Measurements from ENCODE around the gene NOL6.
"Not testable (repeated sequence)": the region's sequence is repeated elsewhere in the genome, so short reads cannot be mapped to it uniquely, and the experiment has no call there.

Gene NOL6

DNA sequence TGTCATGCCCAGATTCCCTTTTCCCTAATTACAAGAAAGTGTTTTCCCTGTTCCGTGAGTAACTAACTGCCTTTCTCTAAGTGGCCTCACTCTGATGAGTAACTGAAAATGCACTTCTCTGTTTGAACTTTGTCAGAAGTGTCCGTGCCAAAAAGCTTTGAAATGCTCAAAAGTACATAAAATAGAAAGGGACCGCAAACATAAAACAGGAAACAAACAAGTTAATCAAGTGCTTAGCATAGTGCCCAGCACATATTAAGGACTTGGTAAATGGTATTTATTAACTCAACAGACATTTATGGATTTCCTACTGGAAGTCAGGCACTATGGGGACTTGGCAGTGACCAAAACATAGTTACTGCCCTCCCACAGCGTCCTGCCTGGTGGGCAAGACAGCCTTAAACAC, 48.6 kb downstream of the NOL6 start:
- ChIA-PET POLR2A (ENCODE audit: low non-redundant PET) (no interaction called here), CTCF (interaction anchor here (0.6 kb wide), 1 partner anchor 199 kb away, joined by 3 read pairs; no protein-coding TSS in a partner anchor)

DNA sequence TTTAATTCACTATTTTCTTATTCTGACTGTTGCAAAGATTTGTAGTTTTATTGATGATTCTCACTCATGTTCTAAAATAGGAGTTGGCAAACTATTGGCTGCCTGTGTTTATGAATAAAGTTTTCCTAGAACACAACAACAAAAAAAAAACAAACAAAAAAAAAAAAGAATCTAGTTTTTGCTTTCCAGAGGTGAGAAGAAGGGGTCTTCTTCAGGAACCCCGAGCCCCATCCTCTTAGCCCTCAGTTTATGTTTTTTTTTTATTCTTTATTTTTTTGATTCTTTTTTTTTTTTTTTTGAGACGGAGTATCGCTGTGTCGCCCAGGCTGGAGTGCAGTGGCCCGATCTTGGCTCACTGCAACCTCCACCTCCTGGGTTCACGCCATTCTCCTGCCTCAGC, 49.2 kb downstream of the NOL6 start:
- POLR2A ChIA-PET (ENCODE audit: low non-redundant PET); CTCF ChIA-PET; H3K27ac ChIP-seq; DNase-seq (ENCODE audit: low spot score): not testable (repeated sequence)

More for the DNA sequence above, 48.6 kb downstream of the NOL6 start:
- TF ChIP-seq, protein P1, sequence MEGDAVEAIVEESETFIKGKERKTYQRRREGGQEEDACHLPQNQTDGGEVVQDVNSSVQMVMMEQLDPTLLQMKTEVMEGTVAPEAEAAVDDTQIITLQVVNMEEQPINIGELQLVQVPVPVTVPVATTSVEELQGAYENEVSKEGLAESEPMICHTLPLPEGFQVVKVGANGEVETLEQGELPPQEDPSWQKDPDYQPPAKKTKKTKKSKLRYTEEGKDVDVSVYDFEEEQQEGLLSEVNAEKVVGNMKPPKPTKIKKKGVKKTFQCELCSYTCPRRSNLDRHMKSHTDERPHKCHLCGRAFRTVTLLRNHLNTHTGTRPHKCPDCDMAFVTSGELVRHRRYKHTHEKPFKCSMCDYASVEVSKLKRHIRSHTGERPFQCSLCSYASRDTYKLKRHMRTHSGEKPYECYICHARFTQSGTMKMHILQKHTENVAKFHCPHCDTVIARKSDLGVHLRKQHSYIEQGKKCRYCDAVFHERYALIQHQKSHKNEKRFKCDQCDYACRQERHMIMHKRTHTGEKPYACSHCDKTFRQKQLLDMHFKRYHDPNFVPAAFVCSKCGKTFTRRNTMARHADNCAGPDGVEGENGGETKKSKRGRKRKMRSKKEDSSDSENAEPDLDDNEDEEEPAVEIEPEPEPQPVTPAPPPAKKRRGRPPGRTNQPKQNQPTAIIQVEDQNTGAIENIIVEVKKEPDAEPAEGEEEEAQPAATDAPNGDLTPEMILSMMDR (conservative IDR thresholded peaks at IDR 0.05; ENCODE audit: low read depth), result no peak
- no peak overlapping the region for H3K27ac ChIP-seq
- DNase-seq (ENCODE audit: low spot score), result no peak

DNA sequence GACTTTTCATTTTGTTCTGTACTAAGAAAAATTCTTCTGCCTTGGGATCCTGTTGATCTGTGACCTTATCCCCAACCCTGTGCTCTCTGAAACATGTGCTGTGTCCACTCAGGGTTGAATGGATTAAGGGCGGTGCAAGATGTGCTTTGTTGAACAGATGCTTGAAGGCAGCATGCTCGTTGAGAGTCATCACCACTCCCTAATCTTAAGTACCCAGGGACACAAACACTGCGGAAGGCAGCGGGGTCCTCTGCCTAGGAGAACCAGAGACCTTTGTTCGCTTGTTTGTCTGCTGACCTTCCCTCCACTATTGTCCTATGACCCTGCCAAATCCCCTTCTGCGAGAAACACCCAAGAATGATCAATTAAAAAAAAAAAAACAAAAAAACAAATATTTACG, 49.7 kb downstream of the NOL6 start:
- POLR2A ChIA-PET (ENCODE audit: low non-redundant PET); CTCF ChIA-PET; DNase-seq (ENCODE audit: low spot score); H3K27ac ChIP-seq: not testable (repeated sequence)

DNA sequence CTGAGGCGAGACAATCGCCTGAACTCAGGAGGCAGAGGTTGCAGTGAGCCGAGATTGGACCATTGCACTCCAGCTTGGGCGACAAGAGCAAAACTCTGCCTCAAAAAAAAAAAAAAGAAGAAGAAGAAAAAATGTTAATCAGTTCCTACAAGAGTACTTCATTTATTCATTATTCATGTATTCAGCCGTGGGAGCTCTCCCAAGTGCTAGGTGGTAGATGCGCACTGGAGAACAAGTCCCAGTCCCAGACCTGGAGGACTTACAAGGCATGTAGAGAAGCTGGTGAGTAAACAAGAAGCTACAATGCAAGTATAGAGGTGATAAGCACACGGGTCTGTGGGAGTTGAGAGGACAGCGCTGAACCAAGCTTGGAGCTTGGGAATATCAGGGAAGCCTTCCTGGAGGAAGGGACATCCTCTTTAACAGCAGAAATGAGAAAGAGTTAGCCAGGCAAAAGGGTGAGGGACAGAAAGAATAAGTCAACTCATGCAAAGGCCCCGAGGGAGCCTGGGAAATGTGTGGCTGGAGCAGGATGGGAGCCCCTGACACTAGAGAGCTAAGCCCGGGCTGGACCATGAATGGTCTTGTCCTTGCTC, 53.9 kb downstream of the NOL6 start:
- TF ChIP-seq, protein P1 (conservative IDR thresholded peaks at IDR 0.05; ENCODE audit: low read depth), result no peak
- no peak for DNase-seq (ENCODE audit: low spot score)
- peak overlapping the region; percentile 77 for H3K27ac ChIP-seq
- ChIA-PET POLR2A (ENCODE audit: low non-redundant PET) (no interaction called here), CTCF (interaction anchor here (1.0 to 1.2 kb wide), 2 partner anchors 22 to 45 kb away, joined by 3 read pairs; no protein-coding TSS in a partner anchor)

DNA sequence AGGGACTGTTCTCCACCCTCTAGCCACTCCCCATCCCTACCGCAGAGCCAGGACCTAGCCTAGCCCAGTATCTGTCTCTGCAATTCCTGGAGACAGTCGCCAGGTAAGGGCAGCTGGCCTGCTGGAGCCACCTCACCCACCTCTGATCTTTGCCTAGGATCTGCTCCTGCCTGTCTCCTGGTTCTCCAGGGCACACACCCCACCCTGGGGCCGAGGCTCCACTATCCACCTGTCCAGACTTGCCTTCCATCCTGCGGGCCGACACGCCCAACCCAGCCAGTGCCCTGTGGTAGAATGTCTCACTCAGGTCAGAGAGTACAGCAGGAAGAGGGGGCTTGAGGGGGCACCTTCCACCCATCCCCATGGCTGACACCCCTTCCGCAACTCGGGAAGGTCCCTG, 55.6 kb downstream of the NOL6 start:
- ChIA-PET CTCF (interaction anchor here (0.5 to 1.2 kb wide), 3 partner anchors 15 to 402 kb away, joined by 3 to 5 read pairs (median 3); no protein-coding TSS in a partner anchor), POLR2A (ENCODE audit: low non-redundant PET) (interaction anchor here (0.6 kb wide), 1 partner anchor 145 kb away, joined by 3 read pairs; no protein-coding TSS in a partner anchor)
- peak overlapping the region; percentile 77 for H3K27ac ChIP-seq
- TF ChIP-seq, protein P1 (conservative IDR thresholded peaks at IDR 0.05; ENCODE audit: low read depth), result no peak
- peak; percentile 96 for DNase-seq (ENCODE audit: low spot score)

DNA sequence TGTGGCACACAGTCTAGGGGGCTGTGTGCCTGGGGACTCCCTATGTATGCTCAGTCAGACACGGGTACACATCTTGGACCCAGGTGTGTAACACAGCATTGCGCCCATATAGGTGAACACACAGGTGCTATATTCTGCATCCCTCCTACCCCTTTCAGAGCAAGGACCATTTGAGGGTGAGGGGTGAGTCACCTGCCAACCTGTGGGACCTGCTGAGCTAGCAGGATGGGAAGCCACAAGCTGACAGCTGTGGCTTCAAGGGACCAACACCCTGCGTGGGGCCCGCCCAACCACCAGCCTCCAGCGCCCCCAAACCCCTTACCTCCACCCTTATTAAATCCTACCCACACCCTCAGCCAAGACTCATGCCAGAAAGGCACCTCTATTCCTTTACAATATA, 56.7 kb downstream of the NOL6 start:
- no peak for DNase-seq (ENCODE audit: low spot score)
- POLR2A ChIA-PET (ENCODE audit: low non-redundant PET), result no interaction called here
- CTCF ChIA-PET, result interaction anchor here (0.6 to 2.4 kb wide), 3 partner anchors 9 to 48 kb away, joined by 3 to 6 read pairs (median 4); no protein-coding TSS in a partner anchor
- TF ChIP-seq, protein P1 (conservative IDR thresholded peaks at IDR 0.05; ENCODE audit: low read depth), result no peak
- peak overlapping the region; percentile 77 for H3K27ac ChIP-seq

DNA sequence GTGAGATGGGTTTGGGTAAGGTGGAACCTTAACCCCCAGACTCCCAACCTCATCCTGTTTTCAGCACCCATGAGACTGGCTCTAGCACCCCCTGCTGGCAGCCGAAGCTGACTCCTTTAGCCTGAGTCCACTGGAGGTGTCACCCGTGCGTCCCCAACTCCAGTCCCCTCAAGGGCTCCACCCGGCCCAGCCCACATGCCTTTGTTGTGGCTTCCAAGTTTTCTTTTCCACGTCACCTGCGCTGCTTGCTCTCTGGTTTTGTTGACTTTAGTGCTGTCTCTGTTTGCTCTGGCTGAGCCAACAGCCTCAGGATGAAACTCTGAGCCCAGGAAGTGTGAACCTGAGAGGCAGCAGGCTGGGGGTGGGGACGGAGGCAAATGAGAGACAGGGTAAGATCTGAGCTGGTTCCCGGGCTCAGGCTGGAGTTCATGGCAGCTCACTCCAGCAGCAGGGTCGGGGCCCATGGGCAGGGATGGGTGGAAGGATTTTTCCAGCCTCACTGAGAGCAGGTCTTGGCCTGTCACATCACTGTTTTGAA, 58.2 kb downstream of the NOL6 start:
- peak overlapping the region; percentile 70 for H3K27ac ChIP-seq
- TF ChIP-seq, protein P1 (conservative IDR thresholded peaks at IDR 0.05; ENCODE audit: low read depth), result no peak; the same call in 1 of the 2 replicates
- DNase-seq (ENCODE audit: low spot score), result peak; percentile 53
- CTCF ChIA-PET, result interaction anchor here (0.6 to 2.4 kb wide), 7 partner anchors 12 to 259 kb away, joined by 3 to 11 read pairs (median 4); no protein-coding TSS in a partner anchor
- POLR2A ChIA-PET (ENCODE audit: low non-redundant PET), result no interaction called here
